Peyer's patch (tissue), 4 donors: Measurements from ENCODE around the gene CBLL2. TPM values are rescaled to one million over a fixed set of nuclear protein-coding genes. Genes with fewer than 3 reads are reported as not detected.

Experiments
- DNase-seq, 3 donors: peaks; one replicate each; pipeline ENCODE4 v3.0.0-alpha.2; 2017 to 2019
- H3K27ac ChIP-seq, 4 donors: fragments of 200-600 bp; sonication (generic); one replicate each; pipeline ENCODE4 v1.5.1; 2016 to 2019
- H3K27me3 ChIP-seq, 2 donors: fragments of 200-600 bp; sonication (generic); one replicate each; pipeline ENCODE4 v1.5.1; 2019
- H3K36me3 ChIP-seq, 3 donors: fragments of 200-600 bp; sonication (generic); one replicate each; pipeline ENCODE4 v1.5.1; 2016 to 2019
- H3K4me1 ChIP-seq, 4 donors: fragments of 200-600 bp; sonication (generic); one replicate each; pipeline ENCODE4 v1.5.1; 2016 to 2019
- H3K4me3 ChIP-seq, 4 donors: fragments of 200-600 bp; sonication (generic); 1 replicate in 3 of 4; 2 replicates in 1 of 4; pipeline ENCODE4 v1.5.1; 2016 to 2019; ENCODE audit warnings: mild to moderate bottlenecking in 1 of 4
- H3K9me3 ChIP-seq, 4 donors: fragments of 200-600 bp; sonication (generic); one replicate each; pipeline ENCODE4 v1.5.1; 2016 to 2019; ENCODE audit warnings: mild to moderate bottlenecking in 1 of 4
- CTCF ChIP-seq, 6 experiments: fragments of 450-650 bp in 4 of 6; fragments of 200-600 bp in 2 of 6; sonication (generic) in 1 of 6; IDR thresholded peaks; one replicate each; pipeline ENCODE4 v1.5.1; 2017 to 2019; ENCODE audit warnings: antibody characterized with exemption in 6 of 6, mild to moderate bottlenecking in 3 of 6, moderate library complexity in 1 of 6
- POLR2A ChIP-seq, 2 donors: fragments of 450-650 bp; IDR thresholded peaks; one replicate each; pipeline ENCODE4 v1.5.1; 2017; ENCODE audit warnings: antibody characterized with exemption in 2 of 2, mild to moderate bottlenecking in 2 of 2, moderate library complexity in 2 of 2
- total RNA-seq, 4 donors: library from RNA; depleted of rRNA; stranded (reverse); fragments of >200 nt; gene quantifications; one replicate each; pipeline ENCODE4 v1.1.0, GENCODE V29; 2016

Gene CBLL2
- total RNA-seq, 4 donors from 2014 or later = not detected

- H3K36me3 ChIP-seq = no peaks in the 10 kb centered on the region
- TF ChIP-seq CTCF (IDR thresholded peaks at IDR 0.05) (no peak), POLR2A (IDR thresholded peaks at IDR 0.05) (no peak)
Observed at GRCh38 chrX:22315151-22315550, 42.4 kb downstream of the CBLL2 start.

GRCh38 chrX:22320236-22320873, 47.6 kb downstream of the CBLL2 start:
- Histone ChIP-seq H3K36me3 (no peaks in the 10 kb centered on the region), H3K4me3 (no peak overlapping the region), H3K27ac (no peak overlapping the region), H3K9me3 (no peaks in the 10 kb centered on the region), H3K4me1 (no peaks in the 10 kb centered on the region), H3K27me3 (no peaks in the 10 kb centered on the region)
- no peak for TF ChIP-seq POLR2A (IDR thresholded peaks at IDR 0.05)
- TF ChIP-seq CTCF (IDR thresholded peaks at IDR 0.05) = no peak
- DNase-seq = no peak

More at GRCh38 chrX:22315151-22315550, 42.4 kb downstream of the CBLL2 start:
- H3K27ac ChIP-seq = no peak overlapping the region
- no peak for DNase-seq
- no peaks in the 10 kb centered on the region for H3K9me3 ChIP-seq
- H3K4me1 ChIP-seq = no peaks in the 10 kb centered on the region
- no peaks in the 10 kb centered on the region for H3K27me3 ChIP-seq
- no peak overlapping the region for H3K4me3 ChIP-seq

GRCh38 chrX:22323541-22323940, 50.8 kb downstream of the CBLL2 start:
- H3K4me3 ChIP-seq = no peak overlapping the region
- no peak for DNase-seq
- TF ChIP-seq CTCF (IDR thresholded peaks at IDR 0.05) = no peak
- TF ChIP-seq POLR2A (IDR thresholded peaks at IDR 0.05) = no peak
- H3K27ac ChIP-seq = no peak overlapping the region
- H3K4me1 ChIP-seq = no peaks in the 10 kb centered on the region
- no peaks in the 10 kb centered on the region for H3K9me3 ChIP-seq
- H3K36me3 ChIP-seq = no peaks in the 10 kb centered on the region
- no peaks in the 10 kb centered on the region for H3K27me3 ChIP-seq

Other genes starting within 250 kb of the CBLL2 start
- gene PHEX, start 240.6 kb upstream of the CBLL2 start, total RNA-seq = 10 to 100 TPM in 1 of 4 donors, 1 to 10 TPM in 2, not detected in 1; 2.4 to 20.7 (median 8.7) TPM